ENCODE measurements around the gene FLAD1.

FLAD1 gene

DNA sequence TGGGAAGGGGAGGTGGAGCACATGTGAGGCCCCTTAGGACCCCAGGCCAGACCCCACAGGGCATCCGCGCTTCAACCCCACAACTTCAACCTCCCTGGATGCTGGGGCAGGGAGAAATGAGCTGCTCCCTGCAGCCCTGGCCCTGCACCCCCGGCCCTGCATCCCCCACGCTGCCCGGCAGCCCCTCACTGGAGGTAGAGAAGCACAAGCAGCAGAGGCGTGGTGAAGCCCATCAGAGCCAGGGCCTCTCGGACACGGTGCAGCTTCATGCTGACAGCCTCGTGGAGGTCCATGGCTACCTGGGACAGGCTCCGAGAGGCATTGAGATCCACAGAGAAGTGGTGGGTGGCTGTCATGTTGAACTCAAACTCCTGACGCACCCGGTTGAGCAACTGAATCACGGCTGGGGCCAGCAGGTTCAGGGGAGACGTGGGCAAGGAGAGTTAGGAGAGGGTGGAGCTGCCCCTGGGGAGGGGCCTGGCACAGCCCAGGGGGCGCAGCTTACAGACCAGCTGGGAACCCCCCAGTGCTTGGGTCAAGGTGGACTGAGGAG, 47.2 kb downstream of the FLAD1 start:
- Histone ChIP-seq H3K9me3 (ENCODE audit: control insufficient read depth, low read length) (no peaks in the 10 kb centered on the region), H3K27ac (ENCODE audit: insufficient read depth, low read depth, low read length, poor library complexity, severe bottlenecking) (no peak overlapping the region), H3K4me3 (ENCODE audit: insufficient read depth, low read depth, low read length) (no peak overlapping the region), H3K27me3 (ENCODE audit: control insufficient read depth, insufficient read depth, low read length, poor library complexity, severe bottlenecking) (no peaks in the 10 kb centered on the region), H3K4me1 (ENCODE audit: control insufficient read depth, insufficient read depth, low read length) (no peaks in the 10 kb centered on the region), H3K36me3 (ENCODE audit: control insufficient read depth, insufficient read depth, low read length) (no peaks in the 10 kb centered on the region)
- WGBS, 2 experiments = 92 to 93% methylated on average over 15 of the region's 15 CpGs

- Histone ChIP-seq H3K4me3 (ENCODE audit: insufficient read depth, low read depth, low read length) (no peak overlapping the region), H3K27ac (ENCODE audit: insufficient read depth, low read depth, low read length, poor library complexity, severe bottlenecking) (no peak overlapping the region), H3K9me3 (ENCODE audit: control insufficient read depth, low read length) (no peaks in the 10 kb centered on the region), H3K36me3 (ENCODE audit: control insufficient read depth, insufficient read depth, low read length) (no peaks in the 10 kb centered on the region), H3K27me3 (ENCODE audit: control insufficient read depth, insufficient read depth, low read length, poor library complexity, severe bottlenecking) (no peaks in the 10 kb centered on the region), H3K4me1 (ENCODE audit: control insufficient read depth, insufficient read depth, low read length) (no peaks in the 10 kb centered on the region)
- 93 to 94% methylated on average over 11 of the region's 11 CpGs for WGBS, 2 experiments
Measured at GRCh38 chr1:155030899-155031298, 47.8 kb downstream of the FLAD1 start.

DNA sequence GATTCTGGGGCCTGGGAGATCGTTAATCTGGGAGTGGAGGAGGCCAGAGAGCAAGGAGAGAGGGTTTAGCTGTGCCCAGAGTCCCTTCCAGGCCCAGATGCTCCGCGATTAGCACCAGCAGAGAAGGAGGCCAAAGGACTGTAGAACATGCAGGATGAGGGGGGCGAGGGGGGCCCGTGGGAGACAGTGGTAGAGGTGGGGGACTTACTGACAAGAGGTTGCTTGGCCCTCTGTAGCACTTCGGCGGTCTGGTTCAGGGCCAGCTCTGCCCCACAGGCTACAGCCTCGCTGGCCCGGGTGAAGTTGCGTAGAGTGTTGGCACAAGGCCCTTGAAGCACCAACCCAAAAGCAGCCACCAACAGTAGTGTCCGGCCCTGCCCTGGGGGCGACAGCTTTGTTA, 49.7 kb downstream of the FLAD1 start:
- Histone ChIP-seq H3K9me3 (ENCODE audit: control insufficient read depth, low read length) (no peaks in the 10 kb centered on the region), H3K4me3 (ENCODE audit: insufficient read depth, low read depth, low read length) (no peak overlapping the region), H3K4me1 (ENCODE audit: control insufficient read depth, insufficient read depth, low read length) (no peaks in the 10 kb centered on the region), H3K36me3 (ENCODE audit: control insufficient read depth, insufficient read depth, low read length) (no peaks in the 10 kb centered on the region), H3K27me3 (ENCODE audit: control insufficient read depth, insufficient read depth, low read length, poor library complexity, severe bottlenecking) (no peaks in the 10 kb centered on the region), H3K27ac (ENCODE audit: insufficient read depth, low read depth, low read length, poor library complexity, severe bottlenecking) (no peak overlapping the region)
- WGBS, 2 experiments = 92 to 93% methylated on average over 12 of the region's 12 CpGs

GRCh38 chr1:155033524-155033923, 50.4 kb downstream of the FLAD1 start, which contains the start of the genes DCST1 and DCST2:
DCST1 (plus strand) TSS chr1:155033824; CDS start chr1:155034037, 213 bp downstream.
DCST2 (minus strand) TSS chr1:155033781; CDS start chr1:155033701, 80 bp downstream.
- Histone ChIP-seq H3K4me1 (ENCODE audit: control insufficient read depth, insufficient read depth, low read length) (no peaks in the 10 kb centered on the region), H3K4me3 (ENCODE audit: insufficient read depth, low read depth, low read length) (no peak within 1 kb of the TSS), H3K27ac (ENCODE audit: insufficient read depth, low read depth, low read length, poor library complexity, severe bottlenecking) (no peak within 1 kb of the TSS), H3K9me3 (ENCODE audit: control insufficient read depth, low read length) (no peaks in the 10 kb centered on the region), H3K27me3 (ENCODE audit: control insufficient read depth, insufficient read depth, low read length, poor library complexity, severe bottlenecking) (no peaks in the 10 kb centered on the region), H3K36me3 (ENCODE audit: control insufficient read depth, insufficient read depth, low read length) (no peaks in the 10 kb centered on the region)
- 93 to 95% methylated on average over 9 of the region's 9 CpGs for WGBS, 2 experiments

DNA sequence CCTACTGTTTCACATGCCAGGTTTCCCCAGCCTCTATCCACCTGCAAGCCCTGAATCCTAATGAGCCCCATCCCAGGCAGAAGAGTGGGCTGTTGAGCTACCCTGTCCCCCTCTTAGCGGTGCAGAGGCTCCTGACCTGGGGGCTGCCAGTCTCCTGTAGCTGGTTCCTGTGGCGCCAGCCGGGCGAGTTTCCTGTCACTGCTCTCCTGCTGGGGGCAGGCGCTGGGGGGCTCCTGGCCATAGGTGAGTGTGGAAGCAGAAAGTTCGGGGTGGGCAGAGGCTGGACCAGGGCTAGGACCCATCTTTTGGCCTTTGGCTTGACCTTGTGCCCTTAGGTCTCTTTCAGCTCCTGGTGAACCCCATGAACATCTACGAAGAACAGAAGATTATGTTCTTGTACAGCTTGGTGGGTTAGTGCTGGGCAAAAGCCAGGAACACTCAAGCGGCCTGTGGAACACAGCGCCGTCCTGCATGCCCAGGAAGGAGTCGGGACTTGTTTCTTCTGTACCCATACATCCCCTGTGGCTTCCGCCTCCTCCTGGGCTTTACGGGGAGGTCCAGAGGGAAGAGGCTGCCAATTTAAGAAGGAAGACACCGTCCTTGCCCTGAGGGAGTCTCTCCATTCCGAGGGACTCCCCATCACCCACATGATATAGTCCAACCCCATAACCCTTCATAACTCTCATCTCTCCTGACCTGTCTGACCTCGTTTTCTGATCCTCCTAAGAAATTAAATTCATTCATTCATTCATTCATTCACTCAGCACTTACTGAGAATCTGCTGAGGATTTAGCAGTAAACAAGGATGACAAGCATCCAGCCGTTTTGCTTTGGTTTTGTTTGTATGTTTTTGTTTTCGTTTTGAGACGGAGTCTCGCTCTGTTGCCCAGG, 51.4 kb downstream of the FLAD1 start:
- no peak overlapping the region for H3K27ac ChIP-seq (ENCODE audit: insufficient read depth, low read depth, low read length, poor library complexity, severe bottlenecking)
- WGBS, 2 experiments = 92 to 93% methylated on average over 20 of the region's 20 CpGs
- H3K4me1 ChIP-seq (ENCODE audit: control insufficient read depth, insufficient read depth, low read length) = no peaks in the 10 kb centered on the region

DNA sequence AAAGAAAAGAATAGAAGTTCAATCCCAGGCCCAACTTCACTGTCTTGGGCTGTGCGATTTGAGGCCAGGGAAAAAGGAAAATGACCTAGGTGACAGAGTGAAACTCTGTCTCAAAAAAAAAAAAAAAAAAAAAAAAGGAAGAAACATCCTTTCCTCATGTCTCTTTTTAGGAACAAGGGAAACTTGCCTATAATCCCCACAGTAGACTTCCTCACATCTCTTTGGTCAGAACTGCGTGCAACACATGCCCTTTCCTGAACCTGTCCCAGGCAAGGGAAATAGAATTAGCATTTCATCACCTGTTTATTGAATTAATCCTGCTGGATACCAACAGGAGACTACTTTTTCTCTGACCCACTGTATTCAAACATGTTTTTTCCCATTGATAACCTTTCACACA, 52.8 kb downstream of the FLAD1 start:
- Histone ChIP-seq H3K4me1 (ENCODE audit: control insufficient read depth, insufficient read depth, low read length) (no peaks in the 10 kb centered on the region), H3K27ac (ENCODE audit: insufficient read depth, low read depth, low read length, poor library complexity, severe bottlenecking) (no peak overlapping the region), H3K4me3 (ENCODE audit: insufficient read depth, low read depth, low read length) (no peak overlapping the region), H3K27me3 (ENCODE audit: control insufficient read depth, insufficient read depth, low read length, poor library complexity, severe bottlenecking) (no peaks in the 10 kb centered on the region), H3K36me3 (ENCODE audit: control insufficient read depth, insufficient read depth, low read length) (no peaks in the 10 kb centered on the region), H3K9me3 (ENCODE audit: control insufficient read depth, low read length) (no peaks in the 10 kb centered on the region)
- WGBS, 2 experiments = 91 to 93% methylated on average over 1 to 2 of the region's 2 CpGs

More for the DNA sequence above, 51.4 kb downstream of the FLAD1 start:
- Histone ChIP-seq H3K4me3 (ENCODE audit: insufficient read depth, low read depth, low read length) (no peak overlapping the region), H3K27me3 (ENCODE audit: control insufficient read depth, insufficient read depth, low read length, poor library complexity, severe bottlenecking) (no peaks in the 10 kb centered on the region), H3K9me3 (ENCODE audit: control insufficient read depth, low read length) (no peaks in the 10 kb centered on the region), H3K36me3 (ENCODE audit: control insufficient read depth, insufficient read depth, low read length) (no peaks in the 10 kb centered on the region)

GRCh38 chr1:155037043-155037442, 53.9 kb downstream of the FLAD1 start:
- no peak overlapping the region for H3K27ac ChIP-seq (ENCODE audit: insufficient read depth, low read depth, low read length, poor library complexity, severe bottlenecking)
- 90 to 92% methylated on average over 3 of the region's 3 CpGs for WGBS, 2 experiments
- no peaks in the 10 kb centered on the region for H3K9me3 ChIP-seq (ENCODE audit: control insufficient read depth, low read length)
- H3K4me1 ChIP-seq (ENCODE audit: control insufficient read depth, insufficient read depth, low read length) = no peaks in the 10 kb centered on the region
- no peaks in the 10 kb centered on the region for H3K27me3 ChIP-seq (ENCODE audit: control insufficient read depth, insufficient read depth, low read length, poor library complexity, severe bottlenecking)
- no peak overlapping the region for H3K4me3 ChIP-seq (ENCODE audit: insufficient read depth, low read depth, low read length)
- H3K36me3 ChIP-seq (ENCODE audit: control insufficient read depth, insufficient read depth, low read length) = no peaks in the 10 kb centered on the region

- no peak overlapping the region for H3K27ac ChIP-seq (ENCODE audit: insufficient read depth, low read depth, low read length, poor library complexity, severe bottlenecking)
- H3K9me3 ChIP-seq (ENCODE audit: control insufficient read depth, low read length) = no peaks in the 10 kb centered on the region
- no peaks in the 10 kb centered on the region for H3K36me3 ChIP-seq (ENCODE audit: control insufficient read depth, insufficient read depth, low read length)
- H3K27me3 ChIP-seq (ENCODE audit: control insufficient read depth, insufficient read depth, low read length, poor library complexity, severe bottlenecking) = no peaks in the 10 kb centered on the region
- 93 to 94% methylated on average over 6 of the region's 6 CpGs for WGBS, 2 experiments
- no peaks in the 10 kb centered on the region for H3K4me1 ChIP-seq (ENCODE audit: control insufficient read depth, insufficient read depth, low read length)
- H3K4me3 ChIP-seq (ENCODE audit: insufficient read depth, low read depth, low read length) = no peak overlapping the region
Measured at GRCh38 chr1:155037851-155038441, 54.8 kb downstream of the FLAD1 start.

DNA sequence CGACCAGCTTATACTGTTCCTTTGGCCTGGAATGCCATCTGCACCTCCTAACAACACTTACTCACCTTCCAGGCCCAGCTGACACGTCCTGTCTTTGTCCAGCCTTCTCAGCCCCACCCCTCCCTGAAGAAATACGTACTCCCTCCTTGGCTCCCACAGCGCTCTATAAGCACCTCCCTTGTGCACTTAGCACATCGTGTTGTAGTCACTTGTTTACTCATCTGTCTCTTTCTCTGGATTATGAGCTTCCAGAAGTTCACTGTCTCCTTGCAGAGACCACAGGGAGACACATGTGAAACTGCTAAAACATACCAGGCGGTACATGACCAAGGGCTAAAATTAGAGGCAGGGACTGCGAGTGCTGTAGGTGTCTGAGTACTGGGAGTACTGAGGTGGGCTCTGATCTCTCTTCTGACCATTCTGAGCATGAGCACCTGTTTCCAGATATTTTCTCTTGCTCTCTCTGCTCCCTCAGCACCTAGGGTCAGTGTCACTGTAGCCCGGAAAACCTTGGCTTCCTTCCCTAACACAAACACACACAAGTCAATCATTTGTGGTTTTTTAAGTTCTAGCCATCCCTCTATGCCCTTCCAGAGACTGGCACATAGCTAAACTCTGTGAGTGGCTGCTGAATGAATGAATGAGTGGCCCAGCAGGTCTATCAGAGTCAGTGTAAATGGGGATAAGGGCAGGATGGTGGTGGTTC, 55.6 kb downstream of the FLAD1 start:
- no peak overlapping the region for H3K27ac ChIP-seq (ENCODE audit: insufficient read depth, low read depth, low read length, poor library complexity, severe bottlenecking)
- H3K4me1 ChIP-seq (ENCODE audit: control insufficient read depth, insufficient read depth, low read length) = no peaks in the 10 kb centered on the region
- H3K36me3 ChIP-seq (ENCODE audit: control insufficient read depth, insufficient read depth, low read length) = no peaks in the 10 kb centered on the region
- 78 to 79% methylated on average over 8 of the region's 8 CpGs for WGBS, 2 experiments
- H3K9me3 ChIP-seq (ENCODE audit: control insufficient read depth, low read length) = no peaks in the 10 kb centered on the region
- H3K4me3 ChIP-seq (ENCODE audit: insufficient read depth, low read depth, low read length) = no peak overlapping the region
- no peaks in the 10 kb centered on the region for H3K27me3 ChIP-seq (ENCODE audit: control insufficient read depth, insufficient read depth, low read length, poor library complexity, severe bottlenecking)

DNA sequence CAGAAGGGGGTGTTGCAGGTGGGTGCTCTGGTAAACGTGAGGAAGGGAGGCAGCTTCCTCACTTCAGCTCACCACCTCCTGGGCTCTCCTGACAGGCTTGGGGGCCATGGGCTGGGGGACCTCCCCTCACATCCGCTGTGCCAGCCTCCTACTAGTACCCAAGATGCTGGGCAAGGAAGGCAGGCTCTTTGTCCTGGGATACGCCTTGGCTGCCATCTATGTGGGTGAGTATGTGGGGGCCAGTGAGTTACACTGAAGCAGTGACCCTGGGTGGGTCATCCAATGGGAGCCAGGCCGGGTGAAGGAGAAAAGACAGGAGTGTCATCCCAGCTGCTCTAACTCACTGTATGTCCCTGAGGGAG, 56.1 kb downstream of the FLAD1 start:
- no peaks in the 10 kb centered on the region for H3K9me3 ChIP-seq (ENCODE audit: control insufficient read depth, low read length)
- no peak overlapping the region for H3K27ac ChIP-seq (ENCODE audit: insufficient read depth, low read depth, low read length, poor library complexity, severe bottlenecking)
- 85 to 86% methylated on average over 4 of the region's 4 CpGs for WGBS, 2 experiments
- peaks cover under 1% of the 10 kb centered on the region for H3K4me1 ChIP-seq (ENCODE audit: control insufficient read depth, insufficient read depth, low read length)
- no peaks in the 10 kb centered on the region for H3K36me3 ChIP-seq (ENCODE audit: control insufficient read depth, insufficient read depth, low read length)
- no peak overlapping the region for H3K4me3 ChIP-seq (ENCODE audit: insufficient read depth, low read depth, low read length)
- no peaks in the 10 kb centered on the region for H3K27me3 ChIP-seq (ENCODE audit: control insufficient read depth, insufficient read depth, low read length, poor library complexity, severe bottlenecking)

All from ectodermal cell (in vitro differentiated cells).